B cell (primary cell): ENCODE data around the gene CHST13. TPM values are rescaled to one million over a fixed set of nuclear protein-coding genes. Genes with fewer than 3 reads are reported as not detected.

Experiments used
- ATAC-seq: fragments of 200-7000 bp; cut with Tn5 transposase; one replicate; pipeline ENCODE4 v1.10.0; 2021; ENCODE audit warnings: low read depth, mild to moderate bottlenecking, moderate number of reproducible peaks, moderate library complexity
- CTCF ChIA-PET: fragments of 350-600 bp; sonication (Branson Sonifier 250); formaldehyde crosslinking; loops from one replicate; lab custom pipeline; 2021; ENCODE audit warnings: antibody characterized with exemption, inconsistent platforms; lab: Charles Lee
- POLR2A ChIA-PET: fragments of 350-600 bp; sonication (Branson Sonifier 250); formaldehyde crosslinking; loops from one replicate; lab custom pipeline; 2021; ENCODE audit warnings: antibody characterized with exemption; lab: Charles Lee
- DNase-seq: peaks from one replicate; pipeline ENCODE4 v3.0.0; 2013
- H2AFZ ChIP-seq: 2 replicates; pipeline ENCODE4 v1.6.1; 2012; ENCODE audit warnings: mild to moderate bottlenecking, low read depth, low read length; ENCODE audit not compliant: insufficient read depth, poor library complexity, severe bottlenecking
- H3K27ac ChIP-seq, 2 donors: 1 replicate in 1 of 2; 2 replicates in 1 of 2; pipeline ENCODE4 v1.5.1; 2012 to 2013; ENCODE audit warnings: low read length in 2 of 2, mild to moderate bottlenecking in 2 of 2, moderate library complexity in 1 of 2
- H3K27me3 ChIP-seq, 4 experiments: fragments of 200-600 bp in 1 of 4; sonication (generic) in 1 of 4; replicated peaks in 1 of 4; 1 replicate in 2 of 4; 2 replicates in 2 of 4; pipeline versions ENCODE4 v1.6.1 to v1.7.0; 2013 to 2016; ENCODE audit warnings: low read length in 3 of 4, mild to moderate bottlenecking in 2 of 4, mixed read lengths in 1 of 4, moderate library complexity in 1 of 4; ENCODE audit not compliant: insufficient read depth in 4 of 4, control insufficient read depth in 3 of 4; ENCODE audit errors: control extremely low read depth in 1 of 4
- H3K36me3 ChIP-seq, 2 experiments: replicated peaks in 1 of 2; 1 replicate in 1 of 2; 2 replicates in 1 of 2; pipeline versions ENCODE4 v1.6.1 to v1.7.1; 2013; ENCODE audit warnings: low read length in 1 of 2; ENCODE audit not compliant: insufficient read depth in 2 of 2, control insufficient read depth in 1 of 2; ENCODE audit errors: control extremely low read depth in 1 of 2, extremely low read depth in 1 of 2
- H3K4me1 ChIP-seq, 2 donors: fragments of 200-600 bp in 1 of 2; sonication (generic) in 1 of 2; 1 replicate in 1 of 2; 2 replicates in 1 of 2; pipeline versions ENCODE4 v1.5.1 to v1.6.1; 2013 to 2017; ENCODE audit warnings: low read length in 2 of 2; ENCODE audit not compliant: control insufficient read depth in 2 of 2, insufficient read depth in 2 of 2
- H3K4me2 ChIP-seq: replicated peaks from 2 replicates; pipeline ENCODE3; 2012; ENCODE audit warnings: mild to moderate bottlenecking, low read depth, low read length; ENCODE audit not compliant: poor library complexity, severe bottlenecking
- H3K4me3 ChIP-seq, 5 experiments: fragments of 200-600 bp in 1 of 5; sonication (generic) in 1 of 5; 1 replicate in 3 of 5; 2 replicates in 2 of 5; pipeline versions ENCODE4 v1.5.1 to v1.7.0; 2011 to 2016; ENCODE audit warnings: low read length in 4 of 5, mild to moderate bottlenecking in 4 of 5, low read depth in 2 of 5, control low read depth in 1 of 5, moderate library complexity in 1 of 5; ENCODE audit not compliant: insufficient read depth in 1 of 5; ENCODE audit errors: control extremely low read depth in 1 of 5, extremely low read depth in 1 of 5
- H3K79me2 ChIP-seq: fragments of 200-600 bp; sonication (generic); one replicate; pipeline ENCODE4 v1.6.0; 2016; ENCODE audit warnings: low read length; ENCODE audit not compliant: control insufficient read depth, insufficient read depth
- H3K9ac ChIP-seq: fragments of 200-600 bp; sonication (generic); 2 replicates; pipeline ENCODE4 v1.6.1; 2017; ENCODE audit warnings: mild to moderate bottlenecking, low read length, moderate library complexity
- H3K9me3 ChIP-seq, 3 donors: one replicate each; pipeline versions ENCODE4 v1.6.1 to v1.7.1; 2013; ENCODE audit warnings: low read length in 2 of 3; ENCODE audit not compliant: control insufficient read depth in 2 of 3, insufficient read depth in 1 of 3; ENCODE audit errors: control extremely low read depth in 1 of 3
- H4K20me1 ChIP-seq: 2 replicates; pipeline ENCODE4 v1.6.0; 2012; ENCODE audit warnings: mild to moderate bottlenecking, low read length; ENCODE audit not compliant: insufficient read depth, control insufficient read depth, poor library complexity, severe bottlenecking
- H3K27ac Mint-ChIP-seq: one replicate; pipeline ENCODE4 v1.8.0; 2021; ENCODE audit warnings: mixed read lengths
- H3K27me3 Mint-ChIP-seq: one replicate; pipeline ENCODE4 v1.8.0; 2021; ENCODE audit warnings: mixed read lengths
- H3K4me1 Mint-ChIP-seq: one replicate; pipeline ENCODE4 v1.8.0; 2021; ENCODE audit warnings: mixed read lengths
- H3K4me3 Mint-ChIP-seq: one replicate; pipeline ENCODE4 v1.8.0; 2021; ENCODE audit warnings: mixed read lengths
- H3K9me3 Mint-ChIP-seq: one replicate; pipeline ENCODE4 v1.8.0; 2022; ENCODE audit warnings: mixed read lengths; ENCODE audit not compliant: insufficient read depth
- CTCF ChIP-seq: fragments of 200-600 bp; IDR thresholded peaks from one replicate; pipeline ENCODE4 v1.8.0; 2022; ENCODE audit warnings: antibody characterized with exemption, mild to moderate bottlenecking
- EZH2 ChIP-seq: IDR thresholded peaks from 2 replicates; pipeline ENCODE4 v1.6.1; 2012; ENCODE audit warnings: borderline replicate concordance, low read depth, mild to moderate bottlenecking, moderate library complexity, low read length; ENCODE audit not compliant: insufficient read depth, poor library complexity, severe bottlenecking
- WGBS: methylation state at CpG from one replicate; pipeline ENCODE4 v1.1.5; 2013; ENCODE audit warnings: missing lambda C conversion rate; ENCODE audit not compliant: insufficient coverage; 5-methylcytosine and 5-hydroxymethylcytosine counted together
- intact Hi-C: fragments of 100-400 bp; cut with micrococcal nuclease; formaldehyde crosslinking; loops from one replicate; pipeline ENCODE4 v1.10.0; 2022
- polyA plus RNA-seq: library from polyadenylated mRNA; depleted of rRNA; stranded (reverse); fragments of >200 nt; gene quantifications from 2 replicates; pipeline ENCODE4 v1.2.3, GENCODE V29; 2012
- total RNA-seq, 2 donors: library from RNA; stranded (reverse); fragments of 120-200 nt in 1 of 2; gene quantifications; 1 replicate in 1 of 2; 2 replicates in 1 of 2; pipeline versions ENCODE4 v1.2.3 to v1.2.4, GENCODE V29; 2013 to 2022

The CHST13 gene
- total and polyA plus RNA-seq, 2 donors (not counting 1 experiment from before 2014, with no cell fraction given) = 0.07 TPM; not detected in 1

GRCh38 chr3:126517986-126518778 lies 5.8 kb upstream of the CHST13 start:
- Mint-ChIP-seq H3K27me3 (peaks cover 11% of the 10 kb centered on the region), H3K27ac (no peak overlapping the region), H3K4me3 (no peak overlapping the region), H3K9me3 (no peaks in the 10 kb centered on the region), H3K4me1 (no peaks in the 10 kb centered on the region)
- no peaks in the 10 kb centered on the region for H3K36me3 ChIP-seq
- TF ChIP-seq CTCF (no peak), EZH2 (no peak)
- intact Hi-C loops = no loop called here
- no peaks in the 10 kb centered on the region for H3K4me1 ChIP-seq
- WGBS = 81% methylated on average over 14 of the region's 15 CpGs
- no peaks in the 10 kb centered on the region for H3K9me3 ChIP-seq
- no peak overlapping the region for H2AFZ ChIP-seq
- ATAC-seq (no peak), DNase-seq (no peak)
- no peaks in the 10 kb centered on the region for H4K20me1 ChIP-seq
- no peak overlapping the region for H3K4me3 ChIP-seq
- no peak overlapping the region for H3K27ac ChIP-seq
- no peak overlapping the region for H3K4me2 ChIP-seq
- no peaks in the 10 kb centered on the region for H3K79me2 ChIP-seq
- H3K9ac ChIP-seq = no peak overlapping the region
- ChIA-PET POLR2A (no interaction called here), CTCF (interaction anchor here (0.6 to 5.9 kb wide), 2 partner anchors 971 to 1028 kb away, joined by 4 to 92 read pairs; no protein-coding TSS in a partner anchor)
- H3K27me3 ChIP-seq = peaks cover 0 to 12% (median 3%) of the 10 kb centered on the region in 4 experiments

GRCh38 chr3:126518779-126519177 lies 5.2 kb upstream of the CHST13 start:
- H3K9ac ChIP-seq = no peak overlapping the region
- H3K4me3 ChIP-seq = no peak overlapping the region
- no peak overlapping the region for H2AFZ ChIP-seq
- Mint-ChIP-seq H3K9me3 (no peaks in the 10 kb centered on the region), H3K27ac (no peak overlapping the region), H3K4me1 (no peaks in the 10 kb centered on the region), H3K4me3 (no peak overlapping the region), H3K27me3 (peaks cover 17% of the 10 kb centered on the region)
- H4K20me1 ChIP-seq = no peaks in the 10 kb centered on the region
- no peak for ATAC-seq
- H3K4me2 ChIP-seq = no peak overlapping the region
- H3K36me3 ChIP-seq = no peaks in the 10 kb centered on the region
- ChIA-PET POLR2A (no interaction called here), CTCF (interaction anchor here (5.9 kb wide), 1 partner anchor 1028 kb away, joined by 92 read pairs; no protein-coding TSS in a partner anchor)
- no peaks in the 10 kb centered on the region for H3K9me3 ChIP-seq
- WGBS = 81% methylated on average over 3 of the region's 4 CpGs
- peaks cover 0 to 1% of the 10 kb centered on the region in 2 donors for H3K4me1 ChIP-seq
- peaks cover 0 to 18% (median 6%) of the 10 kb centered on the region in 4 experiments for H3K27me3 ChIP-seq
- H3K79me2 ChIP-seq = no peaks in the 10 kb centered on the region
- intact Hi-C loops = no loop called here
- no peak for DNase-seq
- H3K27ac ChIP-seq = no peak overlapping the region
- TF ChIP-seq CTCF (no peak), EZH2 (no peak)
